ENCODE results near the gene SNTG2.

Gene SNTG2

DNA sequence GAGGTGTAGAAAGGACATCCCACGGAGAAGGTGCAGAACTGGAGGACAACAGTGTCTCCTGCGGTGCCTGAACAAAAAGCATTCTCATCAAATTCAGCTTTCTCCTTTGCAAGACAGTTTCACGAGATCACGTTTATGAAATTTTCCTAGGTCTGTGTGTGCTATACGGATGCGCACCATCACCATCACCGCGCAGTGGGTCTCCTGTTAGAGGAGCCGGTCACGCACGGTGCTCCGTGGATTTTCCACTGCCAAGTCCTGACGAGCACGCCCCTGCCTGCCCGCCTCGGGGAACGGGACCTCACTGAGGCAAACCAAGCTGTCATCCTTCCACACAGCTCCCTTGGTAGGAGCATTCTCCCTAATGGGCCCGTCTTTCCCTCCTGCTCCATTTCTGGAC lies 322.2 kb downstream of the SNTG2 start:
- no peak overlapping the region for H3K4me3 ChIP-seq (ENCODE audit: low read length)
- no peak for DNase-seq (ENCODE audit: low read depth, low spot score)

- no peak overlapping the region for H3K4me3 ChIP-seq (ENCODE audit: low read length)
- DNase-seq (ENCODE audit: low read depth, low spot score), result no peak
These were observed 327.0 kb downstream of the SNTG2 start for GRCh38 chr2:1277634-1278033.

DNA sequence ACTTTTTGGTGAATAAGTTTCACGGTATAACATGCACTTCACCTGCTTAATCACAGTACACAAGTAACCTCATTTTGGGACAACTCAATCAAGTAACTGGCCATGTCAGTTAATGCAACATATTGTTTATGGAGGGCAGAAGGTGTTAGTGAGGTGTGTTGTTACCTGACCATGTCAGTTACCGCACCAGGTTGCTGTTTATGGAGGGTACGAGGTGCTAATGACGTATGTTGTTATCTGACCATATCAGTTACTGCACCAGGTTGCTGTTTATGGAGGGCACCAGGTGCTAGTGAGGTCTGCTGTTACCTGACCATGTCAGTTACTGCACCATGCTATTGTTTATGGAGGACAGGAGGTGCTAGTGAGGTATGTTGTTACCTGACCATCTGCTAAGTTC lies 327.5 kb downstream of the SNTG2 start:
- DNase-seq (ENCODE audit: low read depth, low spot score), result no peak
- no peak overlapping the region for H3K4me3 ChIP-seq (ENCODE audit: low read length)

- H3K4me3 ChIP-seq (ENCODE audit: low read length), result no peak overlapping the region
- DNase-seq (ENCODE audit: low read depth, low spot score), result no peak
These were observed 328.2 kb downstream of the SNTG2 start for GRCh38 chr2:1278861-1279260.

- DNase-seq (ENCODE audit: low read depth, low spot score), result no peak
- no peak overlapping the region for H3K4me3 ChIP-seq (ENCODE audit: low read length)
These were observed 331.9 kb downstream of the SNTG2 start for GRCh38 chr2:1282552-1282951.

DNA sequence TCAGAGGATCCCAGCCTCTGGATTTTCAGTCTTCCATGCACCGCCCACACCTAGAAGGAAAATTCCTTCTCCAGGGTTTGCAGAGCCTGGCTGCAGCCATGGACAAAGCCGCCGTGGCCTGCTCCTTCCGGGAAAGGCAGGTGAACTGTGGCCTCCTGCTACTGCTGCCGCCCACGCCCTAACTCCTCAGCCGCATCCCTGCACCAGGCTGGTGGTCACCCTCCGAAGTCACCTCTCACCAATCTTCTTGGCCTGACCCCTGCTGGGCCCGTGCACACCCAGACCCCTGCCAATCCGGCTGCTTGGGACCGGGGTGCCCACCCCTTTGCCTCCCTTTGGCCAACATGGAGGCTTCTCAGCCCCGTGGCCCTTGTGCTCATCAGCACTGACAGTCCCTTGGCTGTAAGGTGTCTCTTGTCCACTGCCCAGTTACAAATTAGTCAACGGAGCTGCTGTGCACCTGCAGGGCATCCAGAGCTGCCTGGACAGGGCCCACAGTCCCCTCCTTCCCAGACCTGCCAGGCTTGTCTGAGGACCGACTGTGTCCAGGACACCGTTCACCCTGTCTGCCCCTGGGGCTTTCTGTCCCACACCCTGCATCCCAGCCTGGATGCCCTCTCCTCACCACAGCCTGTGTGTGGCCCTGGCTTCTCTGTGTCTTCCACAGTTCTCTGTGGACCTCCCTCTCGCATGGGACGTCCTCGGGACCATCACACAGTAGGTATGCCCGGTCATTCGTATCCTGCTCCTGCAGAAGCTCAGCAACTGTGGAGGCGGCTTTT lies 332.6 kb downstream of the SNTG2 start:
- no peak for DNase-seq (ENCODE audit: low read depth, low spot score)
- H3K4me3 ChIP-seq (ENCODE audit: low read length), result no peak overlapping the region

DNA sequence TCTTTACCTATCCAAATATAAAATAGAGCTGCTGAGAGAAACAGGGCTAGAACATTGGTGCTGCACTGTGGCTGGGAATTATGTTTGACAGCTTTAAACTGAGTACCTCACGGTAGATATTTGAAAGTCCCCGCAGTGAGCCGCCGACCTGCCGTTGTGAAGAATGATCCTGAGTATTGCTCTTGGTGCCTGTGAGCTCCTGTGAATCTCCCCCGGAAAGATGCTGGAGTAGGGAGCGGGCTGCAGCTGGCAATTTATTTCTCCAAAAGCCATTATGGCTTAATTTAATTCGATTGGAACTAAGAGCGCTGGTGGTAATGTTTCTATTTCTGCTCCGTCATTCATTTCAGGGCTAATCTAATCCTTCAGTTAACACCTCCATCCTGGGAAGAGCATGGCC lies 333.2 kb downstream of the SNTG2 start:
- no peak for DNase-seq (ENCODE audit: low read depth, low spot score)
- H3K4me3 ChIP-seq (ENCODE audit: low read length), result no peak overlapping the region

GRCh38 chr2:1286929-1287328 lies 336.3 kb downstream of the SNTG2 start:
- no peak for DNase-seq (ENCODE audit: low read depth, low spot score)
- no peak overlapping the region for H3K4me3 ChIP-seq (ENCODE audit: low read length)

DNA sequence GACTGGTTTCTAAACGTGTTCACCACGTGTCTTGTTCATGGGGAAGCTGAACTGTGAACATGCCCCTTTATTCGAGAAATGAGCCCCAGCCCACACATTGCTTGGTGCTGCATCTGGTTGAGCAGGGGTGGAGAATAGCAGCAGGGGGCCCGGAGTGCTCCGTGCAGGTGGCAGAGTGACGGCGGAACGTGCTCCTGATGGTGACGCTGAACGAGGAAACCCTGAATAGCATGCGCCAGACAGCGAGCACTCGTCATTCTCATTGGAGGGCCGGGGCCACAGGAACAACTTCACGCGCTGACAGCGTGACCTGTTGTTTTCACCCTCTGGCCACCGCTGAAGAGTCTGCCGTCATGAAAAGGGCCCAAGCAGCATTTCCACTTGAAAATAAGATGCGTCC lies 336.8 kb downstream of the SNTG2 start:
- no peak overlapping the region for H3K4me3 ChIP-seq (ENCODE audit: low read length)

DNA sequence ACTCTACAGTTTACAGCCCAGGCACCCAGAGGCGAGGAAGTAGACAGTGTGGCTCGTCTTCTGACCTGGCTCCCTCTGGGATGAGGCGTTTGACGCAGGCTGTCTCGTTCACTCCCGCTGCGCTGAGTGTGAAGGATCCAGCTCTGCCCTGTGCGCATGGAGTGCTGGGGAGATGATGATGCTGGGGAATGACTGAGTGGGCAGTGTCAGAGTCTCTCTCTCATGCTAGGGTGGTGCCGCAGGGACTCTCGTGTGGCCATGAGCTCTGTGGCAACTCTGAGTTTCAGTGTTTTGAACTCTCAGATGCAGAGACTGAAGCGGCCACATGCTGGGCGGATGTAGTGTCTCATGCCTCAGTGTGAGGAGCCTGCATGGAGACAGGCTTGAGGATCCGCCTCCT lies 344.3 kb downstream of the SNTG2 start:
- no peak overlapping the region for H3K4me3 ChIP-seq (ENCODE audit: low read length)
- DNase-seq (ENCODE audit: low read depth, low spot score), result no peak

More for the DNA sequence above, 336.8 kb downstream of the SNTG2 start:
- DNase-seq (ENCODE audit: low read depth, low spot score), result no peak

- H3K4me3 ChIP-seq (ENCODE audit: low read length), result no peak overlapping the region
These were observed 345.1 kb downstream of the SNTG2 start for GRCh38 chr2:1295740-1296139.

DNA sequence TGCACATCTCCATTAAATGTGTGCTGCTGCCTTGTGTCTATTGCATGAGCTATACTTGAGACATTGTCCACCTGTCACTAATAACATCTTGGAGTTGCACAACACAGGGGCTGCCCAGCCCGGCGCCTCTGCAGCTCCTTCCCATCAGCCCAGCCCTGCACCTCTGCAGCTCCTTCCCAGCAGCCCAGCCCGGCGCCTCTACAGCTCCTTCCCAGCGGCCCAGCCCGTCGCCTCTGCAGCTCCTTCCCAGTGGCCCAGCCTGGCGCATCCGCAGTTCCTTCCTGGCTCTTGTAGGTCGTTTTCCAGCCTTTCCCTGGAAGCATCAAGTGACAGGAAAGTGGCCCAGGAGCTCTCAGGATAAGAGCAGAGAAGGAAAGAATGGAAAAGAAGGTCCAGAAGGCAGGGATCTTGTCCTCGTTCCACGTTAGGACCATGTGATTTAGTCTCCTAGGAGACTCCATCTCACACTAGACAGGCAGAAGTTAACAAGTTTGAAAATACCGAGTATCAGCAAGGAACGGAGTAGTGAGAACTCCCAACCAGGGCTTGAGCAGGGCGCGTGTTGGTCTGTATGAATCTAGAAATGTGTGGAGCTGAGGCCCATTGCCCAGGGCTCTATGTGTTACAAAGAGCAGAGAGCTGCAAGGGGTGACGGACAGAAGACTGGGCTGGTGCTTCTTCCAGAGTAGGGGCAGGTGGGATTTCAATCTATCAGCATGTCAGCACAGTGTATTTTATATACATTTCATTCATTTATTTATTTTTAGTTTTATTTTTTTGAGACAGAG lies 346.9 kb downstream of the SNTG2 start:
- H3K4me3 ChIP-seq (ENCODE audit: low read length), result no peak overlapping the region
- no peak for DNase-seq (ENCODE audit: low read depth, low spot score)

More at GRCh38 chr2:1295740-1296139, 345.1 kb downstream of the SNTG2 start:
- no peak for DNase-seq (ENCODE audit: low read depth, low spot score)

- H3K4me3 ChIP-seq (ENCODE audit: low read length), result no peak overlapping the region
- DNase-seq (ENCODE audit: low read depth, low spot score), result no peak
These were observed 348.4 kb downstream of the SNTG2 start for GRCh38 chr2:1299043-1299442.

DNA sequence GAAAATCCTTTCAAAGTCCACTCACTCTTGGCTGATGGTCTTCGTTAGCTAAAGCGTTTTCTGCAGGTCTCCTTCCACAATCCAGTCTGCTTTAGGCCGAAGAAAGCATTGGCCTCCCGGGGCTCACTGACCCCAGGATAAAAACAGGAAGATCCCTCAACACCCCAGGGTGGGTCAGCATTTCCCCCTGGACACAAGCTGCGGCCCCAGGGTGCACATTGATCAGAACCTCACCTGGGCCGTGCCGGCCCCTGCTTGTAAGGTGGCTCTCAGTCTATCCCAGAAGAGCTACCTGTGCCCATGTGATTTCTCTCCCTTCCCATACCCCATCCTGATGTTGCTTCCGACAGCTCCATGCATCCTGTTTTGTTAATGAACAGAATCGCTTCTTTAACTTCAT lies 349.6 kb downstream of the SNTG2 start:
- DNase-seq (ENCODE audit: low read depth, low spot score), result no peak
- no peak overlapping the region for H3K4me3 ChIP-seq (ENCODE audit: low read length)

GRCh38 chr2:1301056-1301455 lies 350.4 kb downstream of the SNTG2 start:
- DNase-seq (ENCODE audit: low read depth, low spot score), result no peak
- H3K4me3 ChIP-seq (ENCODE audit: low read length), result no peak overlapping the region

GRCh38 chr2:1305342-1306013 lies 354.8 kb downstream of the SNTG2 start:
- DNase-seq (ENCODE audit: low read depth, low spot score), result no peak
- no peak overlapping the region for H3K4me3 ChIP-seq (ENCODE audit: low read length)

DNA sequence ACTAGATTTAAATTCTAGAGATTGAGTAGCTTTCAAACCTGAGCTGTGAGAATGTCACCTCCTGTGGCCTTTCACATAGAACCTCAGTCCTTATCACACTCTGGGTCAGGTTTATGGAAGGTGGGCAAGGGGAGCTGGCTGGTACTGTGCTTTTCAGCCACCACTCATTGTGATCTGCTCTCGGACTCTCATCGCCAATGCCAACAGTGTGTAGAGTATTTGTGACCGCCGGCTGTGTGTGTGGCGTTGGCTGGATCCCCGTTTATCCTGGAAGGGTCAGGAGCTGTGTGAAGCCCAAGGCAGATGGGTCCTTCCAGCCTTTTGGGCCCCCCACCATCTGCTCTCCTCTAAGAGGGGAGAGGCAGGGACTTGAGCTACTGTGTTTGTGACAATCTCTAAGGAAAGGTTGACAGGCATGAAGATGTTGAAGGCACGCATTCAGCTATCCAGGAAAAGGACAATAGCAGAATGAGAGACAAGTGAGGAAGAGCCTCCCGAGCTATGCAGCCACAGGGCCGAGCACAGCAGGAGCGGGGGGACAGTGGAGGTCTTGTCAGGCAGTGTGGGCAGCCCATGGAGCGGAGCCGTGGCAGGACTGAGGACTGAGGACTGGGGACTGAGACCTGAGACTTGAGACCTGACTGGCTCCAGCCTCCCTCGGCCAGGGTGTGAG lies 355.5 kb downstream of the SNTG2 start:
- DNase-seq (ENCODE audit: low read depth, low spot score), result no peak

DNA sequence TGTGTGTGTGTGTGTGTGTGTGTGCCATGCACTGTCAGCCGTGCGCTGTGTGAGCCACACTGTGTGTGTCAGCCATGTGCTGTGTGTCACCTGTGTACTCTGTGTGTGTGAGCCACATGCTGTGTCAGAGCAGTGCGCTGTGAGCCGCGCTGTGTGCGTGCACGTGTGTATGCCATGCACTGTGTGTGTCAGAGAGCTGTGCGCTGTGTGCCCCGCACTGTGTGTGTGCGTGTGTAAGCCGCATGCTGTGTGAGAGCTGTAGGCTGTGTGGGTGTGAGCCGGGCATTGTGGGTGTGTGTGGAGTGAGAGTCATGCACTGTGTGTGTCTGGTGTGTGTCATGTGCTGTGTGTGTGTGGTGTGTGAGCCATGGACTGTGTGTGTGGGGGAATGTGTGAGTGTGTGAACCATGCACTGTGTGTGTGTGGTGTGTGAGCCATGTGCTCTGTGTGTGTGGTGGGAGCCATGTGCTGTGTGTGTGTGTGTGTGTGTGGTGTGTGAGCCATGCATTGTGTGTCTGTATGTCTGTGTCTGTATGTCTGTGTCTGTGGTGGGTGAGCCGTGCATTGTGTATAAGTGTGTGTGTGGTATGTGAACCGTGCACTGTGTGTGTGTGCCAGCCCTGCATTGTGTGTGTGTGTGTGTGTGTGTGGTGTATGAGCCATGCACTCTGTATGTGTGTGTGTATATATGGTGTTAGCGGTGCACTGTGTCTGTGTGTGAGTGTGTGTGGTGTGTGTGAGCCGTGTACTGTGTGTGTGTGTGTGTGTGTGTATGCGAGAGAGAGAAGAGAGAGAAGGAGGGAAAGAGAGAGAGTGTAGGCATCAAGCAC lies 356.3 kb downstream of the SNTG2 start:
- no peak for DNase-seq (ENCODE audit: low read depth, low spot score)
- H3K4me3 ChIP-seq (ENCODE audit: low read length), result no peak overlapping the region

More for the DNA sequence above, 355.5 kb downstream of the SNTG2 start:
- no peak overlapping the region for H3K4me3 ChIP-seq (ENCODE audit: low read length)

DNA sequence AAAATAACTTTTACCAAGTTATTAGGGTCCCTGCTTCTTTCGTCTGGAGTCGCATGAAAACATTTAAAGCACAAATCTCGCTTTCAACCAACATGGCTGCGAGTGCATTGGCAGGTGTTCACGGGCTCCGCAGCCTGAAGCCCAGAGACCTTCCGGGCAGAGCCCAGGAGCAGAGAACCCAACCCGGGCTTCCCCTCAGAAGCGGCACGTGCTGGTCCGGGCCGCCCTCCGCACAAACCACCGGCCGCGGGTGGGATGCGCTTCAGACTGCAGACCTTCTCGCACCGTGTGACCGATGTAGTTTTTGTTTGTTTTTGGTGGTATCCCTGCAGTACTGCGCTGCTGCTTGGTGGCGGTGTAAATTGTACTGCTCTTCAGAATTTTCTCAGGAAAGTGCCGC lies 357.0 kb downstream of the SNTG2 start:
- no peak overlapping the region for H3K4me3 ChIP-seq (ENCODE audit: low read length)
- no peak for DNase-seq (ENCODE audit: low read depth, low spot score)
